Muscle of leg (tissue), 11 donors: ENCODE data around the gene SYK. TPM values are rescaled to one million over a fixed set of nuclear protein-coding genes. Genes with fewer than 3 reads are reported as not detected.

Experiments used
- DNase-seq: peaks from one replicate; pipeline ENCODE4 v3.0.0; 2013
- H3K27ac ChIP-seq: one replicate; pipeline ENCODE4 v1.5.1; 2013; ENCODE audit warnings: mild to moderate bottlenecking, low read length, control low read depth
- H3K27me3 ChIP-seq: one replicate; pipeline ENCODE4 v1.6.1; 2013; ENCODE audit warnings: low read length; ENCODE audit not compliant: control insufficient read depth, insufficient read depth
- H3K36me3 ChIP-seq: one replicate; pipeline ENCODE4 v1.6.1; 2013; ENCODE audit warnings: low read length; ENCODE audit not compliant: control insufficient read depth, insufficient read depth
- H3K4me1 ChIP-seq: one replicate; pipeline ENCODE4 v1.6.1; 2013; ENCODE audit warnings: low read length; ENCODE audit not compliant: control insufficient read depth, insufficient read depth
- H3K4me3 ChIP-seq: one replicate; pipeline ENCODE4 v1.5.1; 2013; ENCODE audit warnings: low read length, control low read depth
- H3K9me3 ChIP-seq: replicated peaks from 2 replicates; pipeline ENCODE4 v1.6.1; 2013; ENCODE audit warnings: low read depth, low read length; ENCODE audit not compliant: control insufficient read depth
- WGBS: methylation state at CpG from one replicate; pipeline ENCODE4 v1.1.5; 2013; ENCODE audit warnings: missing lambda C conversion rate; ENCODE audit not compliant: insufficient coverage; 5-methylcytosine and 5-hydroxymethylcytosine counted together
- polyA plus RNA-seq, 8 donors: library from polyadenylated mRNA; unstranded; fragments of 120-200 nt; gene quantifications; one replicate each; pipeline versions ENCODE4 v1.2.1 to v1.2.3, GENCODE V29; 2013; ENCODE audit warnings: inconsistent platforms in 1 of 8, low replicate concordance in 1 of 8; ENCODE audit not compliant: insufficient read length in 8 of 8, insufficient read depth in 1 of 8
- total RNA-seq: library from RNA; stranded (reverse); fragments of 120-200 nt; gene quantifications from one replicate; pipeline ENCODE4 v1.2.4, GENCODE V29; 2013

SYK gene
- total and polyA plus RNA-seq, 9 donors: 2.3 to 5.1 (median 3.4) TPM

GRCh38 chr9:90836411-90837080, 34.9 kb downstream of the SYK start:
- Histone ChIP-seq H3K4me3 (no peak overlapping the region), H3K27me3 (no peaks in the 10 kb centered on the region), H3K27ac (no peak overlapping the region), H3K9me3 (no peaks in the 10 kb centered on the region), H3K36me3 (no peaks in the 10 kb centered on the region), H3K4me1 (peaks cover 2% of the 10 kb centered on the region)
- no CpG with 5 or more reads among the region's 3 CpGs for WGBS
- no peak for DNase-seq

- Histone ChIP-seq H3K36me3 (no peaks in the 10 kb centered on the region), H3K9me3 (no peaks in the 10 kb centered on the region), H3K27me3 (no peaks in the 10 kb centered on the region), H3K27ac (no peak overlapping the region), H3K4me1 (peaks cover 2% of the 10 kb centered on the region), H3K4me3 (no peak overlapping the region)
- no CpG with 5 or more reads among the region's 2 CpGs for WGBS
- DNase-seq: no peak
Observed at GRCh38 chr9:90838098-90838497, 36.5 kb downstream of the SYK start.

GRCh38 chr9:90838581-90839154, 37.0 kb downstream of the SYK start:
- Histone ChIP-seq H3K9me3 (no peaks in the 10 kb centered on the region), H3K4me3 (no peak overlapping the region), H3K4me1 (peaks cover 2% of the 10 kb centered on the region), H3K27me3 (no peaks in the 10 kb centered on the region), H3K27ac (no peak overlapping the region), H3K36me3 (no peaks in the 10 kb centered on the region)
- 18% methylated on average over 6 of the region's 6 CpGs for WGBS
- peak; percentile 67 for DNase-seq

- 78% methylated on average over 5 of the region's 7 CpGs for WGBS
Observed at GRCh38 chr9:90839183-90839728, 37.6 kb downstream of the SYK start.

GRCh38 chr9:90840696-90841095, 39.1 kb downstream of the SYK start:
- 63% methylated on average over 3 of the region's 5 CpGs for WGBS
- H3K4me3 ChIP-seq: no peak overlapping the region
- no peaks in the 10 kb centered on the region for H3K27me3 ChIP-seq
- no peak overlapping the region for H3K27ac ChIP-seq
- peaks cover 2% of the 10 kb centered on the region for H3K4me1 ChIP-seq
- H3K9me3 ChIP-seq: no peaks in the 10 kb centered on the region
- no peak for DNase-seq
- no peaks in the 10 kb centered on the region for H3K36me3 ChIP-seq

More at GRCh38 chr9:90839183-90839728, 37.6 kb downstream of the SYK start:
- H3K9me3 ChIP-seq: no peaks in the 10 kb centered on the region
- no peaks in the 10 kb centered on the region for H3K27me3 ChIP-seq
- DNase-seq: no peak
- no peaks in the 10 kb centered on the region for H3K36me3 ChIP-seq
- no peak overlapping the region for H3K27ac ChIP-seq
- peaks cover 2% of the 10 kb centered on the region for H3K4me1 ChIP-seq
- no peak overlapping the region for H3K4me3 ChIP-seq

DNA sequence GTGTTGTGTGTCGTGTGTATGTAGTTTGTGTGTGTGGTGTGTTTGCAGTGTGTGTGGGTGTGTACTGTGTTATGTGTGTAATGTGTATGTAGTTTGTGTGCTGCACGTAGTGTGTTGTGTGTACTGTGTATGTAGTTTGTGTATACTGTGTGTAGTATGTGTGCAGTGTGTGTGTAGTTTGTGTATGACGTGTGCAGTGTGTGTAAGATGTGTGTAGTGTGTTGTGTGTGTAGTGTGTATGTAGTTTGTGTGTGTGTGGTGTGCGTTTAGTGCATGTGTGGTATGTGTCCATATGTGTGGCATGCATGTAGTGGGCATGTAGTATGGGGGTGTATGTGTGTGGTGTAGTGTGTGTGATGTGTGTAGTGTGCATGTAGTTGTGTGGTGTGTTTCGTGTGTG, 39.6 kb downstream of the SYK start:
- no peak overlapping the region for H3K4me3 ChIP-seq
- H3K9me3 ChIP-seq: no peaks in the 10 kb centered on the region
- H3K27ac ChIP-seq: no peak overlapping the region
- no peaks in the 10 kb centered on the region for H3K36me3 ChIP-seq
- no peaks in the 10 kb centered on the region for H3K27me3 ChIP-seq
- WGBS: 89% methylated on average over 5 of the region's 5 CpGs
- peaks cover 2% of the 10 kb centered on the region for H3K4me1 ChIP-seq
- no peak for DNase-seq

DNA sequence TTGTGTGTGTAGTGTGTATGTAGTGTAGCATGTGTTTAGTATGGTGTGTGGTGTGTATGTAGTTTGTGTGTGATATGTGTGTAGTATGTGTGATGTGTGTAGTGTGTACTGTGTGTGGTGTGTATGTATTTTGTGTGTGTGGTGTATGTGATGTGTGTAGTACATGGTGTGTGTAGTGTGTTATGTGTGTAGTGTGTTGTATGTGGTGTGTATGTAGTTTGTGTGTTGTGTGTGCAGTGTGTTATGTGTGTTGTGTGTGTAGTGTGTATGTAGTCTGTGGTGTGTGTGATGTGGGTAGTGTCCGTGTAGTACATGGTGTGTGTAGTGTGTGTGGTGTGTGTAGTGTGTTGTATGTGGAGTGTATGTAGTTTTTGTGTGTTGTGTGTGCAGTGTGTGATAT, 40.0 kb downstream of the SYK start:
- no peaks in the 10 kb centered on the region for H3K27me3 ChIP-seq
- no peaks in the 10 kb centered on the region for H3K9me3 ChIP-seq
- H3K27ac ChIP-seq: no peak overlapping the region
- DNase-seq: no peak
- WGBS: 100% methylated on average over 1 of the region's 1 CpG
- H3K36me3 ChIP-seq: no peaks in the 10 kb centered on the region
- H3K4me3 ChIP-seq: no peak overlapping the region
- peaks cover 2% of the 10 kb centered on the region for H3K4me1 ChIP-seq

GRCh38 chr9:90842176-90842777, 40.7 kb downstream of the SYK start:
- Histone ChIP-seq H3K27me3 (no peaks in the 10 kb centered on the region), H3K9me3 (no peaks in the 10 kb centered on the region), H3K36me3 (no peaks in the 10 kb centered on the region), H3K27ac (no peak overlapping the region), H3K4me3 (no peak overlapping the region), H3K4me1 (peaks cover 2% of the 10 kb centered on the region)
- 98% methylated on average over 7 of the region's 7 CpGs for WGBS
- DNase-seq: no peak

- DNase-seq: no peak
- Histone ChIP-seq H3K27me3 (no peaks in the 10 kb centered on the region), H3K4me3 (no peak overlapping the region), H3K36me3 (no peaks in the 10 kb centered on the region), H3K9me3 (no peaks in the 10 kb centered on the region), H3K4me1 (peaks cover 2% of the 10 kb centered on the region), H3K27ac (no peak overlapping the region)
- WGBS: 73% methylated on average over 12 of the region's 14 CpGs
Observed at GRCh38 chr9:90842996-90843395, 41.4 kb downstream of the SYK start.

DNA sequence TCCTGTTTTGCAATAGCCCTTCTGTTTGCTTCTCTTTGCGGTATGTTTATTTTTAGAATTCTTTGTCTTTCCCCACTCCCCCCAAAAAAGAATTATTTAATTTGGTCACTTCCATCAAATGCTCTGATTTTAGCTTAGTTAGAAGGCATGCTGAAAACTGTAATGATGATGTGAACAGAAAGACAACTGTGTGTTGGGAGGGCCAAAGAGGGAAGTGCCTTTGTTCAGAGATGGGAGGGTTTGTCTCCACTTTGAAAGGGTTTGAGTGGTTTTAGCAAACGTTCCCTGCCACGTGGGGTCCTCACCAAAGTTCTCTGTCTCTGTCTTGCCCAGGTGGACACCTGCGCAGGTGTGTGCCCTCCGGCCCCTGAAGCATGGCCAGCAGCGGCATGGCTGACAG, 41.9 kb downstream of the SYK start:
- H3K4me3 ChIP-seq: no peak overlapping the region
- WGBS: 72% methylated on average over 5 of the region's 6 CpGs
- H3K36me3 ChIP-seq: no peaks in the 10 kb centered on the region
- H3K9me3 ChIP-seq: no peaks in the 10 kb centered on the region
- DNase-seq: no peak
- no peaks in the 10 kb centered on the region for H3K27me3 ChIP-seq
- H3K27ac ChIP-seq: no peak overlapping the region
- peaks cover 2% of the 10 kb centered on the region for H3K4me1 ChIP-seq
